HG03558 (cell line): Measurements from ENCODE around the gene MARF1.

Experiments used
- ATAC-seq: cut with Tn5 transposase; IDR thresholded peaks from one replicate; pipeline ENCODE4 v1.9.1; 2021; ENCODE audit warnings: moderate number of reproducible peaks; ENCODE audit not compliant: unreplicated experiment; ENCODE audit errors: extremely low read depth

The MARF1 gene

DNA sequence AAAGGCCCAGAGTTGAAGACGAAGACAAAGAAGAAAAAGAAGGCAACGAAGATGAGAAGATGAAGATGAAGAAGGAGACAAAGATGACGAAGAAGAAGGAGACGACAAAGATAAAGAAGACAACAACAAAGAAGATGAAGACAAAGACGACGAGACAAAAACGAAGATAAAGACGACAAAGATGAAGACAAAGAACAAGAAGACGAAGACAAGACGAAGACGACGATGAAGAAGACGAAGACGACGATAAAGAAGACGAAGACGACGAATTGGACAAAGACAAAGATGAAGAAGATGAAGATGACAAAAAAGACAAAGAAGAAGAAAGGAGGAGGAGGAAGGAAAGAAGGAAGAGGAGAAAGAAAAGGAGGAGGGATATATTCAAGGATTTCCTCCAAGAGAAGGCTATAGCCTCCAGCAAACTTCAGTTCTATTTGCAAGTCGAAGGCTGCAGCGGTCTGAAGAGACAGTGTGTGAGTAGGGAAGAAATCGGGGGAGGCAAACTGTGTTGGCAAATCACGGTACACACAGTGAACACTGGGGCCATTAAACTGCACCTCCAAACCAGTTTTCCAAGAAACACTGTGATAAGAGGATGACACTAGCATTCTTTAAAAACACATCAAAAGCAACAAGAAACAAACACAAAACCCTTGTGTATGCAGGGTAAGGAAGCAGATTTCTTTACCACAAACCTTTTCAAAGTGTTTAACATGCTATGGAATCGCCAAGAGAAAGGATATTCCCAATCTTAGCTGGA lies 40.5 kb downstream of the MARF1 start:
- no peak for ATAC-seq

DNA sequence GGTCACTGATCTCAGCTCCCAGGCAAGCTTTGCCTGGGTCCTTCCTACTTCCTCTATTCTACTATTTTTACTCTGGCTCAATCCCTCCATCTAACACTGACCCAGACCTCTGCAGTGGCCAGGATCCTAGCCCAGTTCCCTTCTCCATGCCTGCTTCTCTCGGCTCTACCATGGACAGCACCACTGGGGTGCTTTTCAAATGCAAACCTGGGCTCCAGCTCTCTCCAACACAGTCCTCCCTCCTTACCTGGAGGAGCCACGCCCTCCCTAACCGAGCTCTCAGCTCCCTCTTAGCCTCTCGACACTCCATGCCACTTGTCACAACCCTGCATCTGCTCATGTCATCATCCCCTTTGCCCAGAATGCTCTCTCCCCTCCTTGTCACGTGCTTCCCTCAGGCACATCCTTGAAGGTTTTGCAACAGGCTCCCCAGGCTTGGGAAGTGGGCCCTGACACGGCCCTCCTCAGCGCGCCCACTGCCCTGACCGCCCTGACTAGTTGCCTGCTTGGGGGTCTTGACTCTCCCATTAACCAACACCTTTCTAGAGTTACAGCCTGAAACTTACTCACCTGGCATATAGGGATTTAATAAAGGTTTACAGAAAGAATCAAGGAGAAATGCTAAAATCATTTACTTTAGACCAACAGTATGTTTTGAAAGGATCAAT lies 41.6 kb downstream of the MARF1 start:
- ATAC-seq = no peak

DNA sequence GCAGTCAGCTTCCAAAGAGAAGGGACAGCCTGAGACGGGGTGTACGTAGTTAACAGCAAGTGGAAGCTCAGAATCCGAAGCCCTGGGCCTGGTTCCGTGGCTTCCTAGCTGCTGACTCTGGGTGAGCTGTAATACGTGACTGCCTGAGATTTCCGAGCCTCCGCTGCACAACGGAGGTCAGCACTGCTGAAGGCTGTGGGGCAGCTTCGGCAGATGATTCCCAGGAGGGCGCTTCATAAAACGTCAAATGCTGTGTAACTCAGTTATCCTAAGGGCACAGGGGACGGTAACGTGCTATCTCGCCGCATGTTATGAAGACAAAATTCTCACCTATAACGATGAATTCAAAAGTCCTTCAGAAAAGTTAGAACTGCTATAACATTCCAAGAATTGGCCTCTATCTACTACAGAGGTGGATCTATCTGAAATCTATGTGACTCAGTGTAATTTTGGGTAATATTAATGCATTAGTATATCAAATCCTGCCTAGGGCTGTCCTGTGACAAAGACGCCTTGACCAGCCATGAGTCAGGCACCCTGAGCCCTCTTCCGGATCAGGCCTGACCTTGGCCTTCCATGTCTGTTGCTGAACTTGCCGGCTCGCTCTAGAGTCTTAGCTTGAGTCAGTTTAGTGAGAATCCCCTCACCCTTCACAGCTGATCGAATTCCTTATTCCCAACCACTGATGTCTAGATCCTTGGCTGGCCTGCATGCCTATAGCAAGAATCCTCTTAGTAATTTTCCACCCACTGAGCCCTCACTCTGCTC lies 43.5 kb downstream of the MARF1 start:
- no peak for ATAC-seq

DNA sequence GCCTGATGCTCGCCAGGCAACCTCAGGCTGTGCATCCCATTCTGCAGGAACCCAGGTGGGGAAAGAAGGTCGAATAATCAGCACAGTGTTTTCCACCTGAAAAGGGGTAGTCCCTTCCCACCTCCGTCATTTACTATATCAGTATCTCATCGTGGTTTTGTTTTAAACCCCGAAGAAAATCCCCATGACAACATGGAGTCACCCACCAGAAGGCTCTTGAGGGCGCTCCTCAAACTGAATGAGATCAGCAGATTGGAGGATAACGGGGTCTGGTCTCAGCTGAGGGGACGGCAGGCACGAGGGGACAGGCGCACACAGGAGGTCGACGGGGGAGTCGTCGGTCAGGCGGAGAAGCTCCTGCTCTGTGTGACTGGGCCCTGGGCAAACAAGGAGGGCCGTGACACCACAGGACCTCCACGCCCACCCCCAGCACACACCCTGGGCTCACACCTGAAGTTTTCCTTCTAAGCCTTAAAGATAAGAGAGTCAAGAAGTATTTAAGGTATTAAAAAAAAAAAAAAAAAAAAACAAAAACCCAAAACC lies 44.2 kb downstream of the MARF1 start:
- ATAC-seq = no peak

DNA sequence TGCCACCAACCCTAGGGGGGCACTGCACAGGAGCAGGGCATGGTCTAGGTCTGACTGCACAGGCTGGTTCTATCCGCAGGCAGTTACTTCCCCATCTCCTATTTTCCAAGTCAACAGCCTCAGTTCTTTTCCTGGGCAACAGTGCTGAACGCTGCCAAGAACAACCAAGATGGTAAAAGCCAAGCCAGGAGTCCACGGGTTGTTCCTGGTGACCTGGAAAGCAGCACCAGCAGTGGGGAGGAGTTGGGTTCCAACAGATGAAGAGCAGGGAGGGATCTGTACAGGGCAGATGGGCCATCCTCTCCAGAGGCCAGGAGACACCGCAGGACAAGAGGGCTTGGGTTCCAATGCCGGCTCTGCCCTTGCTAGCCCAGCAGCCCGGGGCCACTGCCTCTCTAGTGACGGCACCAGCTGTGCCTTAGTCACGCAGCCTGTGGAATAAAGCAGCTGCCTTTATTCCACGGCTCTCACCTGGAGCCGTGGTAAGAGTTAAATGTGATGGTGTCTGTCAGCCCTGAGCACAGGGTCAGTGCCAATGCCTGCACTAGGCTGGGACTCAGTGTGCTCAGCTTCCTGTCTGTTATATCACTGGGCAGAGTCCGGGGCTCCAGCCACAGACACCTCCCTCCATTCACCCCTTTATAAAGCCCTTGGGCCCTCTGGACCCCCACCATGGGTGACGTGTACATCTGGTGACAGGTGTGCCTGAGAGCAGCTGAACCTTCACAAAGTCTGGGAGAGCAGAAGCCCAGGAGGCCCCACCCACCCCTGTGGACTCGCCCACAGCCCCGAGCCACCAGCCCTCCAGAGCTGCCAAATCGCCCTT lies 44.9 kb downstream of the MARF1 start:
- no peak for ATAC-seq

DNA sequence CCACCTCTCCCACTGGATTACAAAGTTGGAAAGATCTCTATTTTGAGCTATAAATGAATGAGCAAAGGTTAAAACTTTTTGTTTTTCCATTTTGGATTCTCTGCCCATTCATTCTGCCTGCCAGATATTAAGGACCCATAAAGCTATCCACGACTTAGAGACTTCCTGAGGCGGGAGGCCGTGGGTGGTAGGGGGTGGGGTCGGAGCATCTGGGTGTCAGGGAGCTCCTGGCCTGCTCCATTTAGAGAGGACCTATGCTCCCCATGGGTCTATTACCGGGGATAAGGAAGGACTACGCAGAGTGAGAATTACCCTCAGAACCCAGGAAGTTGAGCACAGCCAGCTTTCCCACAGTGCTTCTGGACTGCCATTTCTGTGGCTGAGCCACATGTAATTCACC lies 45.8 kb downstream of the MARF1 start:
- no peak for ATAC-seq

DNA sequence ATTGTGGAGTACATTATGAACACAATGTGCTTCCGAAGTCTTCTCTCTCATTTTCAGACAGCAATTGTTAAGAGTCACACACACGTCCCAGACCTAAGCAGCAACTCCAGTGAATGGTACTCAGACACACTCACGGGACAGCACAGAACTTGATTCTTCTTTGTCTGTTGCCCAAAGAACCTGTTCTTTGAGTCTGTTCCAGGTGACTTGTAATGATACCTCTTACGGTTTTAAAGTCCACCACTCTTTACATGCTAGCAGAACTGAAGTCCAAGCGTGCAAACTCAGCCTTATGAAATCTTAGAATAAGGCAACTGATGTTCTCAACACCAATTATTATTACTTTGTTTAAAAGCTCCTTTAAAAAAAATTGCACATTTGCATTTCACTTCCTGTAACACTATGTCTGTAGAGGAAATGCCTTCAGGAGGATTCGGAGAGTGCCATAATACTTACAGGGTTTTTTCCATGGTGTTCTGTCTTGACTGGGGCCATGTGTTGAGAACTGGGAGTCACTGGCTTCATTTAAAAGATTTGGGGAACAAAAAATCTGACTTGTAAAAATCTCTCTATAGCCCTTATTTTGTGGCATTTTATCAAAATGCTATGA lies 48.1 kb downstream of the MARF1 start:
- no peak for ATAC-seq

DNA sequence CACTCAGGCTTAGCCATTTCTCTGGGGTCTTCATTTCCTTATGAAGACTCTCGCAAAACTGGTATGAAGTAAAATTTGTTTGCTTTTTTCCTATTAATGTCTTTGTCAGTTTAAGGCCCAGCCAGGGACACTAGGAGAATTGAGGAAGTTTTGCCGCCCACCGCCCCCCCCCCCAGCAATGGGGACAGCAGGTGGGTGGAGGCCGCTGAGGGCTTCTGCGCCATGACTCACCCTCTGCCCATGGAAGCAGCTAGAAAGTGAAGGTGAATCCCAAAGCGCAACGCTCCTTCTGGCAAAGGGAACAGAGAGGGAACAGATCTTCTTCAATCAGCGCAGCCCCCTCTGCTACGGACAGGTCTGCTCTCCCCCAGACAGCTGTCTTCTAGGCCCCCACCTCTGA lies 49.7 kb downstream of the MARF1 start:
- no peak for ATAC-seq

DNA sequence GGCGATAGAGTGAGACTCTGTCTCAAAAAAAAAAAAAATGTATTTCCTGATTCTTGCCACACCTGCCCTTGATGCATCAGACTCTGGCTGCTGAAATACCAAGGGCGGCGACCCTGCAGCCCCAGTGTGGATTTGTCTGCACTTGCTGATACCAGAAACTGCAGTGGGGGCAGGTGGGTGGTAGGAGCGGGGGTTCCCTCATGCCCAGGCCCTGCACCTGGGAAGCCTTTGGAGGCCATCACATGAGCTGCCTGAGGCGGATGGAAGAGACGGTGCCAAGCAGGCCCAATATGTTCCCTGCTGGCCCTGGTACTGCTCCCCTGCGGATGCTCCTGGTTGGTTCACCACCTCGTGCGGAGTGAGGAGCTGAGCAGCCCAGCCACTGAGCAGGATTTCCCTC lies 50.6 kb downstream of the MARF1 start:
- ATAC-seq = no peak

DNA sequence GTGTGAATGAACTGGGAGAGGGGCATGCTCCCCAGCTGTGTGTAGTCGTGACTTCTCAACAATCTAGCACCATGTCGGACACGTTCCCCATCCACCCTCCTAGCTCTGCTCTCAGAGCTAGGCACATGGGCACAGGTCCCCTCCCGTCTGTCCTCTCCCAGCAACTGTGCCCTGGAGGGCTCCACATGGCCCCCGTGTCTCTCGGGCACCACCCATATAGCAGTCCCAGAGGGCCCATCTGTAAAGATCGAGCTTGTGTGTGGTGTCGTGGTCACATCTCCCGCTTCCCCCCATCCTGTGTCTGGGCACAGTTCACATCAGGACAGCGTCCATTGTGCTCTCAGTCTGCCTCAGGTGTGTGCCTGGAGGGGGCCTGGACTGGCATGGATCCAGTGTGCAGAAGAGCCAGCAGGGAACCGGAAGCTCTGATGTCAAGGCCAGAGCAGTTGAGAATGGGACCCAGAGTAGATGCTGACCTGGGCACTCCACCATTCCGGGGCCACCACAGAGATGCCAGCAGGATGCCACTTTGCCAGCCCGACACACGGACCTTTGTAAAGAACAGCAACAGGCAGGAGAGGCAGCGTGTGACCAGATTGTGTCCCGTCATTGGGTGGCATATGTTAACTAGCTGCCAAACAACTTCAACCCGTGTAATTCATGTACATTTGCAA lies 55.7 kb downstream of the MARF1 start:
- ATAC-seq = no peak

DNA sequence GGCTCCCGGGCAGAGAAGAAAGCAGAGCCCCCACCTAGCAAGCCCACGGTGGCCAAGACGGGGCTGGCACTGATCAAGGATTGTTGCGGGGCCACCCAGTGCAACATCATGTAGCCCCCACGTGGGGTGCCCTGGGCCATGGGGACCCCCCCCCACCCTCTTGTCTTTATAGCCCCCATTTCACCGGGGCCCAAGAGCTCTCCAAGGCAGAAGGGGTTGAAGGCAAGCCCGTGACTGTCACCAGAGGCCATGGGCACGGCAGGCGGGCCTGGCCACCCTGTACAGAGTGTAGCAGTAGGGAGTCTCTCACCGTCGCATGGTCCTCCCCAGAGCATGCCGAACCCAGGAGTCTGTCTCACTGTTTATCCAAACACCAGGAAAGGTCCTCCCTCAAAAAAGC lies 56.2 kb downstream of the MARF1 start:
- no peak for ATAC-seq

DNA sequence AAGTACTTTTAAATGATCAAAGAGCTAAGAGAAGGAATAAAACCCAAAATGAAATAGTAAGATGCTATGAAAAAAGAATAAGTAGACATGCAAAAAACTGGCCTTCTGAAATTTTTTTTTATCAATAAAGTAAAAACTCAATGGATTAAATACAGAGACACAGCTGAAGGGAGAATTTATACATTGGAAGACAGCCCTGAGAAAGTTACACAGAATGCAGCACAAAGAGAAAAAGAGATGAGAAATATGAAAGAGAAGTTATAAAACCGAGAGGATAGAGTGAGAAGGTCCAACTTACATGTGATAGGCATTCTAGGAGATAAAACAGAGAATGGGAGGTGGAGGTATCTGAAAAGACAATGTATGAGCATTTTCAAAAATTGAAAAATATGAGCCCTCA lies 57.0 kb downstream of the MARF1 start:
- ATAC-seq = no peak

DNA sequence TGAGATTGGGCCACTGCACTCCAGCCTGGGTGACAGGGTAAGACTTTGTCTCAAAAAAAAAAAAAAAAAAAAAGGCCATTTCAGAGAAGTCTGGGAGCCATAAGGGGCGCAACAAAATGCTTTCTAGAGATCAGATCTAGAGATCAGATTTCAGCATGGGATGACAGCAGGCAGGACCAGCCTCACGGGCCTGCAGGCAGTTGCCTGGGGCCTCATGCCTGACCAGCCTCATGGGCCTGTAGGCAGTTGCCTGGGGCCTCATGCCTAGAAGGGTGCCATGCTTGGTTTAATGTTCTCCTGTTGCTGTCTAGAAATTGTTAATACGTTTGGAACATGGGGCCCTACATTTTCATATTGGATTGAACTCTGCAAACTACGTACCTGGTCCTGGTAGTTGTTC lies 59.4 kb downstream of the MARF1 start:
- ATAC-seq = no peak

DNA sequence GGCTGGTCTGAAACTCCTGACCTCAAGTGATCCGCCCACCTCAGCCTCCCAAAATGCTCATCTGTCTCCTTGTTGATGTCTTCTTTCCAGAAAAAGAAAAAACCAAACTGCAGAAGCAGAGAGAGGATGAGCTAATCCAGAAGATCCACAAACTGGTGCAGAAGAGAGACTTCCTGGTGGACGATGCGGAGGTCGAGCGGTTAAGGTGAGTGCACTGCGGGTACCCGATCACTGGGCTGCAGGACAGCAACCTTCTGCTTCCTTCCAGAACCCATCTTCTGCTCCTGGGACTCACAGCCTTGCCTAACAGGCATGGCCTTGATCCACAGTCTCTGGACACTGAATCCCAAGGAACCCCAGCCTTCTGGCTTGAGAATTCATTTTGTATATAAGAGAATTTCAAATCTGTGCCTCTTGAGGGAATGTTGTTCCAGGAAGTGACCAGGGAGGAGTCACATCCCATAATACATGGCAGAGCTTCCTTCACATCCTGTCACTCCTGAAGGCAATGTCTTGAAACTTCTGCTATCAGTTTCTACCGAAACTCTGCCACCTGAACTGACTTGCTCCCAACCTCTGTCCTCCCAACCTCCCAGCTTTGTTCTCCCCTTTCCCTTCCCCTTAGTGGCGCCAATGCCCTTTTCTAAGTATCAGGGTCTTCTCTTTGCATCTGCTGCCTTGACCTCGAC lies 61.7 kb downstream of the MARF1 start:
- ATAC-seq = no peak

DNA sequence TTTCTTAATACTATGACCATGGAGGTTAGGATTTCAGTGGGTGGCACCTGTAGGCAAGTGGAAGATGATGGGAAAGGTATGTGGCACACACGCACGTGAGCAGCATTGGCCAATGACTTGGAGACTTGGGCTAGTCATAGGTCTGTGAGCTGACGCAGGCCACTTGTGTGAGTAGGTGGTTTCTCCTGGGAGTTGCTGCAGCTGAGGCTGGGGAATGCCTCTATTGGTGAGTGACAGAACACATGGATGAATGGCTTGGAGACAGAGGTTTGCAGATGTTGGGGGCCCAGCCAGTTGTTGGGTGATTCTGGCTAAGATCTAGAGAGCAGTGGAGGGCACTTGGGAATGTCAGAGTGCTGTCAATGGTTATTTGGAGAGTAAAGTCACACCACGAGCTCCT lies 64.1 kb downstream of the MARF1 start:
- ATAC-seq = no peak

DNA sequence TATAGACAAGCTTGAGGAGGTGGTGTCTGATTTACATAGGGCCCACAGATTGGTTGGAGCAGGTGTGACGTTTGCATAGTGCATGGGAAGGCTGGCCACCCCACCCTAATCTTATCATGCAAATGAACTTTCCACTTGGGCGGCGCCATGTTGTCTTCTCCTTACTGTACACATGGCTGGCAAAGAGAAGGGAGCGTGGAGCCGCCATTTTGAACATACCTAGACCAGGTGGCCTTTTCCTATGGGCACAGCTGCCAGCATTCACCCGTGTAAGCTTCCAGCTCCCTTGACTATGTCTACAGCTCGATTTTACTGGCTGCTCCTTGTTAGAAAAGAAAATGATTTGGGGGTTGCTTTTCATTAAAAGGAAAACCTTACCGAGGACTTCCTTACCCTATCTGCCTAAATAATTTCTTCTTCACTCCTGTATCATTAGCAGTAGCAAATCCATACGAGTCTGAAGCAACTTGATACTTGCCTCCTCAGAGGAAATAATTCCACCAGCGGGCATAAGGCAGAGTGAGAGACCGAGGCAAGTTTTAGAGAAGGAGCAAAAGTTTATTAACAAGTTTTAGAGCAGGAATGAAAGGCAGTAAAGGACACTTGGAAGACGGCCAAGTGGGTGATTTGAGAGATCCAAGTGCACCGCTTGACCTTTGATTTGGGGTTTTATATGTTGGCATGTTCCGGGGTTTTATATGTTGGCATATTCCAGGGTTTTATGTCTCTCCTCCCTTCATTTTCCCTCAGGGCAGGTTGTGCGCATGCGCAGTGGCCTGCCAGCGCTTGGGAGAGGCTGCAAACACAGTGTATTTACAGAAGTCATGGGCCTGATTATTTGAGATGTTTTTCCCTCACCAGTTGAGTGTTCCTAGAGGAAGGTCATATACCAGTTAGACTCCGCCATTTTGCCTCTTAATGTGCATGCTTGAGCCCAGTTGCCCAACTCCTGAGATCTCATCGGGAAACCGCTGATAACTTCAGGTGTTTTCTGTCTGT lies 65.7 kb downstream of the MARF1 start:
- ATAC-seq = no peak

DNA sequence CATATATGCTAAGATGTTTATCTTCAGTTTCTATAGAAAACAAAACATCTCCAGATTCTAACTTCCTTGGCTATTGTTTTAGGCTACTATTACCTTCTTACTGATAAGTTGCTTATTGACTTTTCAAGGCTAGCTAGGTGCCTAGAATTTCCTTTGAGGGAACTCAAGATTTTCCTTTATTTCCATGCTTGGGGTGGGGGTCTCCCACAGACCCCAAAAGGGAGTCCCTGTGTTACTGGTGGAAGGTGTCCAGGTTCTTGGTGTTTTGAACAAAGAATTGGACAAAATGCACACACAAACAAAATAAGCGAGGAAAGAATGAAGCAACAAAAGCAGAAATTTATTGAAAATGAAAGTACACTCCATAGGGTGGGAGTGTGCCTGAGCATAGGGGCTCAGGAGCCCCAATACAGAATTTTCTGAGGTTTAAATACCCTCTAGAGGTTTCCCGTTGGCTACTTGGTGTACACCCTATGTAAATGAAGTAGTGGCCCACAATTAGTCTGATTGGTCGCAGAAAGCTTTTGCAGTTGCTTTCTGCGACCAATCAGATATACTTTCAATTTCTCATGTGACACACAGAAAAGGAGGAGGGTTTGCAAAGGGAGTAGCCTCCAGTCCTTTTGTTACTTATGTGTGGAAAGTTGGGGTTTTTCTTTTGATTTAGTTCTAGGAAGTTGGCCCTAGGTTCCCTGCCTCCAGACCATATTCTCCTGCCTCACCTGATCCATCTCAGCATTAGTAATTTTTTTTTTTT lies 67.5 kb downstream of the MARF1 start:
- ATAC-seq = no peak
